Measurements from ENCODE around the gene TBCD. TPM values are rescaled to one million over a fixed set of nuclear protein-coding genes. Genes with fewer than 3 reads are reported as not detected.
A peak's percentile ranks its signal among the peaks of the same experiment; 100 is the strongest.
"Not testable (repeated sequence)": the region's sequence is repeated elsewhere in the genome, so short reads cannot be mapped to it uniquely, and the experiment has no call there.

The TBCD gene
- total RNA-seq, 1 experiment from 2014 or later = 13.6 TPM

DNA sequence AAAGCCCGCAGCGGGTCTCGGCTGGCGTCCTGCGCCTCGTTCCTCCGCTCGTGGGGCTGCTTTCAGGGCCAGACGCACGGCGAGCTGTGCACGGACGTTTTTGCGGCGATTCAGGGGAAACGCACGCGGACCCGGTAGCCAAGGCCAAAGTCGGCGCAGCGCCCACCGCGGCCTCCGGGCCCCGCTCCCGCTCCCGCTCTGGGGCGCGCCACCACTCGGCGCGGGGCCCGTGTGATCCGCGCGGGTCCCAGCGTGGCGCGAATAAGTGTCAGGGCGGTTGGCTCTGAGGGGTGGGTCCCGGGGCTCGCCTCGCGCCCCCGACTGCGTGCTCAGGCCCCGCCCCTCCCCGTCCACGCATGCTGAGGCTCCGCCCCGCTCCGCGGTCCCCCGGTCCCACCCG lies 694 bp upstream of the TBCD start:
- in situ Hi-C loops (cut with HindIII; ENCODE audit: low pct_unique_long_range_greater_than_20kb, low sequenced_read_pairs) = no loop called here

DNA sequence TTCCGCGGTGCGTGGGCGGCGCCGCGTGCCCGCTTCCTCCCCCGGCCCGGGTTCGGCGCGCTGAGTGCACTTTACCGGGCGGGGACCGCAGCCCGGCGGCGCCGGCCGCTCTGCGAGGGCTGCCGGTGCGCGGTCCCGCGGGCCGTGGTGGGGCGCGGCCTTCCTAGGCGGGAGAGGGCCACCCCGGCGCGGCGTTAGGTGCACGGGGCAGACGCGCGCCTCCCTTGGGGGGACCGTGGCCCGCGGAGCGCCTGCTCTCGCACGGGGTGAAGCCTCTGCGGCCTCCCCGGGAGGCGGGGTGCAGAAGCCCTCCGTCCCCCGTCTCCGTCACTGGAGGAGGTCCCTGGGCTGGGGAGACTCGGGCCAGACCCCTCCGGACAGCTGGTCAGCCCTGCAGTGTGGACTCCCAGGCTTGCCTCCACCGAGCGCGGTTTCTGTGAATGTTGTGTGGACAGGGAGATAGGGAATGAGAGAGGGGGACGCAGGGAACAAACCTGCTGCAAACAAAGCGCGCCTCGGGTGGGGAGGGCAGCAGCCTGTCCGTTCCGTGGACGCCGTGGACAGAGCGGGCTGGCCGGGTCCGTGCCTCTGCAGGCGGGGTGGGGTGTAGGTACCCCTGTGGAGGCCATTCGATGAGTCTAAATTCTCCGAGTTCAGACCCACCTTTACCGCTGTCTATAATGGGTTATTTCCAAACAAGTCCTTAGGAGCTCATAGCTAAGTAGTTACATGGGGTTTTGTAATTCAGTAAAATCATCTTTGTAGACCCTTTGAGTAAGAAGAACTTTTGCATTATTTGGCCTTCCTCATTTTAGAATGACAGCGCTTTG lies 721 bp downstream of the TBCD start:
- in situ Hi-C loops (cut with HindIII; ENCODE audit: low pct_unique_long_range_greater_than_20kb, low sequenced_read_pairs) = no loop called here
- DNase-seq (ENCODE audit: low read depth, low spot score) = no peak

More for the DNA sequence above, 694 bp upstream of the TBCD start:
- DNase-seq (ENCODE audit: low read depth, low spot score) = no peak

DNA sequence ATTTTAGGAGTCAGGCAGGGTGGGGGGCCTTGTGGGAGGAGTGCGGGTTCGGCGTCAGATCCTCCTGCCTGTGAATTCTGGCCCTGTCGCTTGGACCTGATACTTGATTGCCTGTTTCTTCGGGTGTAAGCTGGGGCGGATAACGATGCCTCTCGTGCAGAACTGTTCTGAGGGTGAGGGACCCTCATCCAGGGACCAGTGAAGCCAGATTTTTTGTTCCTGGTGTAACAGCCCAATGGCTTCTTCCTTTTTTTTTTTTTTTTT lies 1.3 kb downstream of the TBCD start:
- DNase-seq (ENCODE audit: low read depth, low spot score) = no peak
- in situ Hi-C loops (cut with HindIII; ENCODE audit: low pct_unique_long_range_greater_than_20kb, low sequenced_read_pairs) = no loop called here

DNA sequence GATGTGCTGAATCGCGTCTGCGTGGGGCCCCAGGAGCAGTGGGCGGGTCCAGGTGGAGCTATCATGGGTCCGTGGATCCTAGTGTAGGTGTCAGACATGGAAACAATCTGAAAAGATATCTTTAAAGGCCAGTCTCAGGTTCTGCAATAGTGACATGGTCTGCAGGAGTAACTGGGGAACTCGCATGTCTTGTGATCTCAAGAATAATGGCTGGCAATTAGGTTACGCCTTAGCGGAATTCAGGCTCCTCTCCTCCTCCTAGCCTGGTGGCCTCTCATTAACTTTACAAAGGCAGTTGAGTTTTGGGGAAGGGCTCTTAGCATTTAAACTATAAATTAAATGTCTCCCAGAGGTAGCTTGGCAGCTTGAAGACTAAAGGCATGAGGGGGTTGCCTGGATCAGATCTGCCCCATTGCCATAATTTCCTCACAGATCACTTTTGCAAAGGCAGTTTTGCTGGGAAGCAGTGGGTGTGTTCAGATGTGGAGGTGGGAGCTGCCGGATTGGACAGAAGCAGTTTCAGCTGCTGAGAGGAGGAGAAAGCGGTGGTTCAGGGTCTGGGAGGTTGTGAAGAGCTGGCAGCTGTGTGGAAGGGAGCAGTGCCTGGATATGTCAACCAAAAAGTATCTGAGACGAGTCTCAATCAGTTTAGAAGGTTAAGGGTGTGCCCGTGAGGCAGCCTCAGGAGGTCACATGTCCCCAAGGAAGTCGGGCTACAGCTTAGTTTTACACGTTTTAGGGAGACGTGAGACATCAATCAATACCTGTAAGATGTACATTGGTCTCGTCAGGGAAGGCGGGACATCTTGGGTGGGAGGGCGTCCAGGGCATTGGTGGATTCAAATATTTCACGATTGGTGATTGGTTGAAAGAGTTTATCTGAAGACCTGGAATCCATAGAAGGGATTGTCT lies 2.7 kb downstream of the TBCD start:
- in situ Hi-C loops (cut with HindIII; ENCODE audit: low pct_unique_long_range_greater_than_20kb, low sequenced_read_pairs) = no loop called here
- peak; percentile 17 for DNase-seq (ENCODE audit: low read depth, low spot score)

DNA sequence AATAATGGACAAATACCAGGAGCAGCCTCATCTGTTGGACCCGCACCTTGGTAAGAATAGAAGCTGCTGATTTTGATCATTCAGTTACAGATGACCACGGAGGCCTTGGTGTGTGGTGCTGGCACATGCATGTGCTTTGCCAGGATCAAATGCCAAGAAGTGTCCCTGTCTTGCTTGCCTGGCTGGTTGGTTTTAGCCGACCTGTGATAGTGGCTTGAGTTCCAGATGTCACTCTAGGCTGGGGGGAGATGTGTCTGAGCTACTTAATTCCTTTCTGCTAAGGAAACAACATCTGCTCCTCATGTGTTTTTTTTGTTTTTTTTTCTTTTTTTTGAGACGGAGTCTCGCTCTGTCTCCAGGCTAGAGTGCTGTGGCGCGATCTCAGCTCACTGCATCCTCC lies 4.3 kb downstream of the TBCD start:
- in situ Hi-C loops (cut with HindIII; ENCODE audit: low pct_unique_long_range_greater_than_20kb, low sequenced_read_pairs) = no loop called here
- no peak for DNase-seq (ENCODE audit: low read depth, low spot score)

DNA sequence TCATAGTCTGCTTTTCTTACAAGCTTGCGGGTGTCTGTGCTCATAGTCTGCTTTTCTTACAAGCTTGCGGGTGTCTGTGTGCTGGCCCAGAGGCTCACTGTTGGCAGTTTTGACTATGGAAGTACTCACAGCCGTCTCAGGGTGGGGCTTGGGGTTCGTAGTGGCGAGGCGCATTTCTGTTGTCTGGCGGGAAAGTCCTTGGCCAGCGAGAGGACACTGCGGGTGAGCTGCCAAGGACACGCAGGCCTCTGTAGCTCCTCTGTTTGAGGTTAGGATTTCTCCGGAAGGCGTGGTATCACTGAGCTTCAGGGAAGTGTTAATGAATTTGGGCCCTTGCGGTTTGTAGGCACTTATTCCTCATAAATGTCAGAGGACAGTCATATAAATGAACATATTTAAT lies 13.5 kb downstream of the TBCD start:
- in situ Hi-C loops (cut with HindIII; ENCODE audit: low pct_unique_long_range_greater_than_20kb, low sequenced_read_pairs) = no loop called here
- no peak for DNase-seq (ENCODE audit: low read depth, low spot score)

DNA sequence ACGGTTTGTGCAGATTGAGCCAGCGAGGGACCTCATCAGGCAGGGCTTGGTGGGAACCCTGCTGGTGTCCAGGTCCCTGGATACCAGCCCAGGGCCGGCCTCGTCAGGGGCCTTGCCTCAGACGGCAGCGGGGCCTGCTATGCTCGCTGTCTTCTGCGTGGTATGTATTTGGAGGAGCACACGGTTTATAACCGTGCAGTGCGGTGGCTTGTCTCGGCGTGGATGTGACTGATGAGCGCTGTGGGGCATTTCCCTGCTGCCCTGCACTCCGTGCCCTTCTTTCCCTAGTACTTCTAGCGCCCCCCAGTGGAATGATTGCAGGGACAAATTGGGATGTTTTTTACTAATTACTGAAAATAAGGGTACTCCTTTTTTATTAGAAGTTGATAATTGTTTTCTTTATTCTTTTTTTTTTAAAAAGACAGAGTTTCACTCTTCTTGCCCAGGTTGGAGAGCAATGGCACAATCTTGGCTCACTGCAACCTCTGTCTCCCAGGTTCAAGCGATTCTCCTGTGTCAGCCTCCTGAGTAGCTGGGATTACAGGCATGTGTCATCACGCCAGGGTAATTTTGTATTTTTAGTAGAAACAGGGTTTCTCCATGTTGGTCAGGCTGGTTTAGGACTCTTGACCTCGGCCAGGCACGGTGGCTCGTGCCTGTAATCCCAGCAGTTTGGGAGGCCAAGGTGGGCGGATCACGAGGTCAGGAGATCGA lies 15.3 kb downstream of the TBCD start:
- DNase-seq (ENCODE audit: low read depth, low spot score) = peak; percentile 66
- in situ Hi-C loops (cut with HindIII; ENCODE audit: low pct_unique_long_range_greater_than_20kb, low sequenced_read_pairs) = no loop called here

DNA sequence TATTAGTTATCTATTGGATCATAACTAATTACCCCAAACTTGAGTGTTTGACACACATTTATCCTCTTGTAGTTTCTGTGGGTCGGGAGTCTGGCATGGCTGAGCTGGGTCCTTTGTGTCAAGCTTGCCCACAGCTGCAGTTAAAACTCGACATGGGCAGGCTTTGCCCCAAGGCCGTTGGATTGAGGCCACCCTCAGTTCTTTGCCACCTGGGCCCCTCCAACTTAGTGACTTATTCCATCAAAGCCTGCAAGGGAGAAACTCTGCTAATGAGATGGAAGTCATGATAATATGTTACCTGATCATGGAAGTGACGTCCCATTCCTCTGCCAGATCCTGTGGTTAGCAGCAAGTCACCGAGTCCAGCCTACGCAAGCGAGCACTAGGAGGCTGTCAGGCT lies 17.2 kb downstream of the TBCD start:
- no peak for DNase-seq (ENCODE audit: low read depth, low spot score)
- in situ Hi-C loops (cut with HindIII; ENCODE audit: low pct_unique_long_range_greater_than_20kb, low sequenced_read_pairs) = no loop called here

DNA sequence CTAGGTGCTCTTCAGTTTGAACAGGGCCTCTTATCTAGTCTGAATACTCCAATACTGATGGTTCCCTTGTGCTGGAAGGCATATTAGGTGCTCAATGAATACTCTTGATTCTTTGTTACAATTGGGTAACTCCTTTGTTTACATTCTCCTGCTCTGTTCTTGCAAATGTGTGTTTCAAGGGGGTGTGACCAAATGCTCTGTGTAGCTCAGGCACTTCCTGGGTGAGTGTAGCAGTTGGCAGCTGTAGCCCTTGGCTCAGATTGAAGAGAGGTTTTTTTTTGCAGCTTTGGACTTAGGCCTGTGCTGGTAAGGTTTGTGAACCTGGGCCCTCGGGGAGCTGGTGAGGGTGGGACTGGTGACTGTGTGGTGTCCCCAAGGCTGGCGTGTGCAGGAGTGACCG lies 20.2 kb downstream of the TBCD start:
- in situ Hi-C loops (cut with HindIII; ENCODE audit: low pct_unique_long_range_greater_than_20kb, low sequenced_read_pairs) = no loop called here
- DNase-seq (ENCODE audit: low read depth, low spot score) = no peak

DNA sequence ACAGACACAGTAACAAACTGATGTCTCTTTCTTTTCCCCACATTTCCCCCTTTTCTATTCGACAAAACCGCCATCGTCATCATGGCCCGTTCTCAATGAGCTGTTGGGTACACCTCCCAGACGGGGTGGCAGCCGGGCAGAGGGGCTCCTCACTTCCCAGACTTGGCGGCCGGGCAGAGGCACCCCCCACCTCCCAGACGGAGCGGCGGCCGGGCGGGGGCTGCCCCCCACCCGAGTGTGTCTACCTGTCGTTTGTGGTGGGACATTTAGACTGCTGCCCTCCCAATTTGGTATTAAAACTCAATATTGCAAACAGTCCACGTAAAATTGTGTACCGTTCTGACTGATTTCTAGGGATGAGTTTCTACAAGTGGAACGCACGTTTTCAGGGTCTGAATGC lies 22.6 kb downstream of the TBCD start:
- in situ Hi-C loops (cut with HindIII; ENCODE audit: low pct_unique_long_range_greater_than_20kb, low sequenced_read_pairs); DNase-seq (ENCODE audit: low read depth, low spot score): not testable (repeated sequence)

DNA sequence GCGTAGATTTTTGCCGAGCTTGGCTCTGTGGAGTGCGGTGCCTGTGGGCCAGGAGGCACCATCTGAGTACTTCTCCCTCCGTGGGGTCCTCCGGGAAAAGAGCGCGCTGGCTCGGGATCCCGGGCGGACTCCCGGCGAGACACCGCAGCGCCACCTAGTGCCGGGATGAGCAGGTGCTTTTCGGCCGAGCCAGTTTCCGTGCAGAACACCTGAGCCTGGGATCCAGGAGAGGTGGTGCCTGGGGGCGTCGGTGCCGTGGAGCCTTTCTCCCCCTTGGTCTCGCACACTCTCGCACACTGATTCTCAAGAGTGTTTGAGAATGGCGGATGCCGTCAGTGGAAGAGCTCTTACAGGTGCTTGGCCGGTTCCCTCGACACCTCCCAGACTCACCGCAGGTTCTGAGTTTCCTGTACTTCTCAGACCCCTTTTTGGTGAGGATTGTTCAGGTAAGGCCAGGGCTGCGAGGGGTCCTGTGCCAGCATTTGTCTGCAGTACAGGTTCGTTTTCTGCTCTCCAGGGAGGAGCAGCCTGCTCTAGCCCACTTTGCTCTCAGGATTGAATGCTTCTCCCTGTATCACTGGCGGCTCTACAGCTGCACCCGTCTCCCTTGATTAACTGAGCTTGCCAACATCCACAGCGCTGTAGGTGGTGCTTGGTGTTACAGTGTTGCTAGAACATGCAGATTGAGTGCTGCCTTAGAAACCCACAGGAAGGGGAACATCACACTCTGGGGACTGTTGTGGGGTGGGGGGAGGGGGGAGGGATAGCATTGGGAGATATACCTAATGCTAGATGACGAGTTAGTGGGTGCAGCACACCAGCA lies 23.3 kb downstream of the TBCD start:
- DNase-seq (ENCODE audit: low read depth, low spot score) = peak; percentile 49
- in situ Hi-C loops (cut with HindIII; ENCODE audit: low pct_unique_long_range_greater_than_20kb, low sequenced_read_pairs) = no loop called here

DNA sequence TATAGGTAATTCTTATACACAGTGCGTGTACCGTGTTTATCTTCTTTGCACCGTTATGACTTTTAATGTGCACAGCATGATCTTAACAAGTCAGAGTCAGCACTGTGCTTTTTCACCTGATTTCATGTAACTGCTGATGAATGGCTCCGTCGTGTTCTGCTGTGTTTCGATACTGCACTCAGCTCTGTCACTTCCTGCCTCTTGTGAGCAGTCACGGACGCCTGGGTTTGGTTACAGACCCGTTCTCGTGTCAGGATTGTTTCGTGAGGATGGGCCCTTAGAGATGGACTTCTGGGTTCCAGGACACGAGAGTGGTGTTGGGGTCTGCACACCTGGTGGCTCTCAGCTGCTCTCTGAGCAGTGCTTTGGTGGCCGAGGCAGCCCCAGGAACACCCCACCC lies 24.6 kb downstream of the TBCD start:
- in situ Hi-C loops (cut with HindIII; ENCODE audit: low pct_unique_long_range_greater_than_20kb, low sequenced_read_pairs) = no loop called here
- DNase-seq (ENCODE audit: low read depth, low spot score) = no peak

DNA sequence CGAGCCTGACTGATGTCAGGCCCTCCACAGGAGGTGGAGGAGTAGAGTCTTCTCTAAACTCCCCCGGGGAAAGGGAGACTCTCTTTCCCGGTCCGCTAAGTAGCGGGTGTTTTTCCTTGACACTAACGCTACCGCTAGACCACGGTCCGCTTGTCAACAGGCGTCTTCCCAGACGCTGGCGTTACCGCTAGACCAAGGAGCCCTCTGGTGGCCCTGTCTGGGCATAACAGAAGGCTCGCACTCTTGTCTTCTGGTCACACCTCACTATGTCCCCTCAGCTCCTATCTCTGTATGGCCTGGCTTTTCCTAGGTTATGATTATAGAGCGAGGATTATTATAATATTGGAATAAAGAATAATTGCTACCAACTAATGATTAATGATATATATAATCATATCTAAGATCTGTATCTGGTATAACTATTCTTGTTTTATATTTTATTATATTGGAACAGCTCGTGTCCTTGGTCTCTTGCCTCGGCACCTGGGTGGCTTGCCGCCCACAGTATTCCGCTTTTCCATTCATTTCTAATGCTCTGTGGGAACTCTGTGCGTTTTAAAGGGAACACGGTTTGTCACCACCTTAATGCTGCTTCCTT lies 26.0 kb downstream of the TBCD start:
- DNase-seq (ENCODE audit: low read depth, low spot score); in situ Hi-C loops (cut with HindIII; ENCODE audit: low pct_unique_long_range_greater_than_20kb, low sequenced_read_pairs): not testable (repeated sequence)

DNA sequence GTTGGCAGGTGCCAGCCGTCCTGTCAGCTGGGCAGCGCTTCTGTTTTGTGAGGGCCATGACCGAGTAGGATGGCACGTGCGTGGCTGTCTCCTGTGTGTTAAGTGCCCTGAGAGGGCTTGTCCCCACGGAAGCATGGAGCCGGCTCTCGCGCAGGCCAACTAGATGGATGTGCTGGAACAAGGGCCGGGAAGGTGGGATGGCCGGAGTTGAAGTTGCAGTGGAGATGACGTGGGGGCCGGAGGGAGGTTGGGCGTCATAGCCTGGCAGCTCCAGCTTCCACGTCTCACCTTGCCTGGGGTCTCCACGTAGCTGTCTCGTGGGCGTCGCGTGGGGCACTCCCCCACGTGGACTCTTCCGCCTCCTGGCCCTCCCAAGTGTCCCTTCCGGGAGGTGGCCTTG lies 27.7 kb downstream of the TBCD start:
- in situ Hi-C loops (cut with HindIII; ENCODE audit: low pct_unique_long_range_greater_than_20kb, low sequenced_read_pairs) = no loop called here
- no peak for DNase-seq (ENCODE audit: low read depth, low spot score)

DNA sequence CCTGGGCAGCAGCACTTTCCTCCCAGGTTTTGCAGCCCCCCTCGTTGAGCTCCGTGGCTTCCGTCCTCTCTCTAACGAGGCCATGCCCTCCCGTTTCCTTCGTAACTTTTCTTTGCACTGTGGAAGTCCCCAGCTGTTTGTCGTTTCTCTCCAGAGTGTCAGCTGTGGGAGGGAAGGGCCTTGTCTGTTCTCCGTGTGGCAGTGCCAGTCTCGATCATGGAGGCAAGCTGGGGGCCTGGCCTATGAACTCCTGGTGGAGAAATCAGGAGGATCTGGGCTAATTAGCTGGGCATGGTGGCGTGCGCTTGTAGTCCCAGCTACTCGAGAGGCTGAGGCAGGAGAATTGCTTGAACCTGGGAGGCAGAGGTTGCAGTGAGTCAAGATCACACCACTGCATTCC lies 28.3 kb downstream of the TBCD start:
- DNase-seq (ENCODE audit: low read depth, low spot score) = no peak
- in situ Hi-C loops (cut with HindIII; ENCODE audit: low pct_unique_long_range_greater_than_20kb, low sequenced_read_pairs) = no loop called here

DNA sequence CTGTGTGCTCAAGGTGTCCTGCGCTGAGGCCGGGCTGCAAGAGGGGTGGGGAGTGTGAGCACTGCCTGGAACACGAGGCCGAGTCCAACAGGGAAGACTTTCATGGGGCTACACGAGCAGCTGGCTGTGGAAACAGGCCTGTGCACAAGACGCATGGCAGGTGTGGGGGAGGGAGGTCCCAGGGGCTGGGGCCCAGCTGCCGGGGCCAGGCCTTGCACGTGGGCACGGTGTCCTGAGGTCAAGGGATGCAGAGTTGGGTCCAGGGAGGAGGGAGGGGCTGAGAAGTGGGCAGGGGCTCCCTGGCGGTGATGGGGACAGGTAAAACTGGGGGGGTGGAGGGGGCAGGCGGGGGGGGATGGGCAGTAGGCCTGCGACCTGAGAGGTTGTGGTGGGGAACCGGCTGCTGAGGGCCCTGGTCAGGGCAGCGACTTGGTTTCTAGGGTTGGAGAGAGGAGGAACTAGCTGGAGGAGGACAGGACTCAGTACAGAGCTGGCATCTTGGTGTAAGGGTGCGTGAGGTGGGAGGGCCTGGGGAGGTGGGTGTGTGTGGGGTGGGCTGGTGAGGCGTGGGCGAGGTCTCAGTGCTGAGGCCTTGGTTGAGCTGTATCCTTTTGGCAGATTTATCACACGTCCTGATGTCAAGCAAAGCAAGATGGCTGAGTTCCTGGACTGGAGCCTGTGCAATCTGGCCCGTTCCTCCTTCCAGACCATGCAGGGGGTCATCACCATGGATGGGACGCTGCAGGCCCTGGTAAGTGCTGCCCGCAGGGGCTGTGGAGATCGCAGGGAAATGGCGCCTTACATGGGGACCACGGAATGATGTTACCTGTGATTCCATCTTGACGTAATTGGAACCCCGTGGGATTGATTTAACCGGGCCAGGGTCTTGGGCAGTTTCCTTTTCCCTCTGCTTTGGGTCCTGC lies 29.4 kb downstream of the TBCD start:
- in situ Hi-C loops (cut with HindIII; ENCODE audit: low pct_unique_long_range_greater_than_20kb, low sequenced_read_pairs) = no loop called here
- DNase-seq (ENCODE audit: low read depth, low spot score) = no peak
